ENCODE data around the gene LMOD3.

LMOD3 gene
- 0 to 0.13 (median 0) reads per million in 18 experiments for total RNA-seq

DNA sequence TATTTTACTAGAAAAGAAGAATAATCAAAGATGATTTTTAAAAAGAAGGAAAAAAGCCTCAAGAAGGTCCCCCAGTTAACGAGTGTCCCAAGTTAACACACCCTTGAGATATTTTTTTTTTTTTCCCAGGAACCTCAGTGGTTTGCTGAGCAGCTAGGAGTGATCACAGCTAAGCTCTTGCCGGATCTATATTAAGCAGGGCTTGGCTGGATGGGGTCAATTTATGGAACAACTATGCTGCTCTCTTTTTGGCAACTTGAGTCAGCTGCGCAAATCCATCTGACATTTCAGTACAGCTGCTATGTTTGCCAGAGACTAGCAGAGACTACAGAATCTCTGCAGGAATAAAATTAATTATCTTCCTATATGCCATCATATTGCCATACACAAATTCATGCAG lies at the start of gene LMOD3:
Gene LMOD3, minus strand, starts transcription at position 193 of the 400 bp plus-strand sequence. CDS start 209 bp downstream, outside the sequence.
- DNase-seq: no peak

DNA sequence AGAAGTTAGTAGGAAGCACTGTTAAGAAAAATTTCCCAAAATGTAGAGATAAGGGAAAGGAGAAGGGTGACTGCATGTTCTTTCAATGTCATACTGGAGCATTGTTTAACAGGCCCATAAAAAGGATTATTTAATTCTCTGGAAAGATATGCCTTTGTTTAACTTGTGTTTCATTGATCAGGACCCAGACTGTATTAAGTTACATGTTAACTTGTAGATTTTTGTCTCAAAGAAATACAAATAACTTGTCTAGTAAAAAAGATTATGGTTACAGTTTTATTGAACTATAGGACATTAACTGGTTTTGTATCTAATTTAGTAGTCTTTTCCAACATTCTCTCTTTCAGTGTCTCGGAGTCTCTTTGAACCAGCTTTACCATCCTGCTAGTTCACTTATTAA lies 49.7 kb upstream of the LMOD3 start:
- no peak for DNase-seq

DNA sequence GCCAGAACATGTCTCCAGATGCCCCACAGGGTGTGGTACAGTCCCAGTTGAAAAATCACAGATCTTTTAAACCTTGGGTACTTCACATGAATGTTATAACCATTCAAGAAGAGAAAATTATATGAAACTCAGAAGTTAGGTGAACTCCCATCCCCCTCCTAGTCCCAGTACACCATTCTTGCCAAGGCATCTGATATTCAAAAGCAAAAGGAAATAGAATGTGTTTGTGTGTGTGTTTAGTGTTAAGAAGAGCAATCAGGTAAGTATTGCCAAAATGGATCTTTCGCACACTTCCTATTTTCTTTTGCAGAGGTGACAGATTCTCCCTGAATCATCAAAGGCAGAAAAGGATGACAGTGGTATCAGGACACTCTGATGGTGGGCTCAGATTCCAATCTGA lies 44.1 kb upstream of the LMOD3 start:
- no peak for DNase-seq

DNA sequence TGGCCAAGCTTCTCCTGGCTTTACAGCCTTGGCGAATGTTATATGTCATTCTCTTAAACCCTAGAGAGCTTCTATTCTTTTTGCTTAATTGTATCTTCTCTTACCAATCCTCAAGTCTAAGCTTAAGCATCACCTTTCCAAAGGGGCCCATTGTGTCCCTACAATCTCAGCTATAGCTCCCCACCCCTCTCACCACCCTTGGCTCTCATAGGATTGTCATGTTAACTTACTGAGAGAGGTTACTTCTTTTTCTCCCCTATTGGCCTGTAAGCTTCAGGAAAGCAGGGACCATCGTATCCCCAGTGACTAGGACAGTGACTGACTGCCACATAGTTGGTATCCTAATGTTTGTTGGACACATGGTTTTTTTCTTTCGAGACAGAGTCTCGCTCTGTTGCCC lies 43.3 kb upstream of the LMOD3 start:
- DNase-seq: no peak

DNA sequence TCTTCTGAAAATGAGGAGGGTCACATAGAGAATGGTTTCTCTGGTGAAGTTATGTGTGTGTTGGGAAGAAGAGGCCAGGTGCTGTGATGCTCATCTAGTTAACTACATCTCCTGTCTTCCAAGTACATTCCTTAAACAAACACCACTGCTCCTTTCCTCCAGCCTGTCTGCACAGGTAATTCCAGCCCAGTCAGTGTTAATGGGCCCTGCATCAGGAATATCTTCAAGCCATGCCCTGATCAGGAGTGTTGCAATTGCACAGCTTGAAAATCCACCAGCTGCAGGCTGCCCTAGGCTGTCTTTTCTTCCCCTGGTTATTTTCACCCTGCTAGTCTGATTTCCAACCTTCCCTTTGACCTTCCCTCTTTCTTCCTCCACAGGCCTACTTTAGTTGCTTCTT lies 41.9 kb upstream of the LMOD3 start:
- DNase-seq: no peak

DNA sequence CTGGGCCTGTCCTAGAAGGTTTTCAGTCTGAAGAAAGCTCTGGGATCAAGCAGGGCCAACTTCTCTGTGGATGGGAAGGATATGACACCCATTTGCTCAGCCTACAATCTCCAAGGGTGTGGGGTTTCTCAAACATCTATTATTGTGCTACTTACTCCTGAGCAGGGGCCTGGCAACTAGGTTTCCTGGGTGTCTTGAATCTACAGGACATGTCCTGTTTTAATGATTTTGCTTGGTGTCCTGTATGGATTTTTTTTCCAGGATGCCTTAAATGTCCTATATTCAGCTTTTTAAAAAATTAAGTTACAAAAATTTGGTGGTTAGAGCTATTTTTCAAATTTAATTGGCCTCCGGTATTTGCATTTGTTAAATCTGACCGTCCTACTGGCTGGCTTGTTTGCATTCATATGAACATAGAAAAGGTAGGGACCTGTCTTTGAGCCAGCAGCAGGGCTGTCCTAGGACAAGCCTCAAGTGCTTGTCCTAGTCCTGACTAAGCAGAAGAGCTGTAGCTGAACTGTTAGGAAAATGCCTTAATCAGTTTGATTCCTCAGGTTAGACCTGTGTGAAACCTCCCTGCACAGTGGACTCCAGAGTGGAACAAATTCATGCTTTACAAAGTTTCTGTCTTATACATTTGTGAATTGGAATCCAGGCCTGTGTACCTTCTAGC lies 40.0 kb upstream of the LMOD3 start:
- no peak for DNase-seq

DNA sequence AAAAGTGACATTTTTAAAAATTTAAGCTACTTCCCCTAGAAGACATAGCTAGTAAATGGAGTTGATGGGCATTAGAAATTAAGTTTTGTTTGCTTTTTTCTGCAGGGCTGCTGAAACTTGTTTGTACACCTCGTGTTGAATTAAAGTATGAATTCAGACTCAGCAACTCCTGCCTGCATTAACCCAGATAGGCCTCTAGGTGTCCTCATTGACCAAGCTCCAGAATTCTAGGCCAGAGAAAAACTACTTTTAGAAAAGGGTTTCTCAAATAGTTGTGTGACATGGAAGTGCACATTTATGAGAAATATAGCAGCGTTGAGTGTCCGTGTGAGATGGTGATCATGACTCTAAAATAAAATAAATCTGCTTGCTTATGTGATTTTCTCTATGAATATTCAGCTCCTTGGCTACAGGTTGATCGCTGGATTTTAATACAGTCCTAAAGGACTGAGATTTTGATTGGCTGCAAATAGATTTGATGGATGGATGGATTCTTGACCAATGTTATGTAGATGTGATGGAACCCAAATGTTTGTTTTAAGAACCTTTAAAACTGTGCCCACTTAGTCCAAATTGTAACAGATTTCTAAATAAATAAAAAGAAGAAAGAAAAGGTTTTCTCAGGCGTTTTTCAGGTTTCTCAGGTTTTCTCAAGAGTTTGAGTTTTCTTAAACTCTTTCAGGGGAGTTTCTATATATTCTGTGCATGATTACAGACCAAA lies 39.4 kb upstream of the LMOD3 start:
- DNase-seq: peak; percentile 57 to 59

DNA sequence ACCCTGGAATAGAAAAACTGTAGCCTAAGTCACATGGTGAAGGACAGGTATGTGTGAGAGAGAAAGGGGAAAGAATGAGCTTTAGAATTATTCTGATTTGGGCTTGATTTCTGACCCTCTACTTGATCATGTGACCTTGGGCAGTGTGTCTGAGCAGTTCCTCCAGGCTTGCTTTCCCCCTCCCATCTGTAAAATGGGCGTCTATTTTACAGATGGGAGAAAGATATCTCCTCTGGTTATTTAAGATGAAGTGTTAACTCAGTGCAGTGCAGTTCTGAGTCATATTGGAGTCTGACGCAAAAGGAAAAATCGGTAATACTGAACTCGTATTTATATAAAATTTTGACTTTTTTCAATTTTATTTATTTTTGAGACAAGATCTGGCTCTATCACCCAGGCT lies 38.1 kb upstream of the LMOD3 start:
- DNase-seq: no peak

DNA sequence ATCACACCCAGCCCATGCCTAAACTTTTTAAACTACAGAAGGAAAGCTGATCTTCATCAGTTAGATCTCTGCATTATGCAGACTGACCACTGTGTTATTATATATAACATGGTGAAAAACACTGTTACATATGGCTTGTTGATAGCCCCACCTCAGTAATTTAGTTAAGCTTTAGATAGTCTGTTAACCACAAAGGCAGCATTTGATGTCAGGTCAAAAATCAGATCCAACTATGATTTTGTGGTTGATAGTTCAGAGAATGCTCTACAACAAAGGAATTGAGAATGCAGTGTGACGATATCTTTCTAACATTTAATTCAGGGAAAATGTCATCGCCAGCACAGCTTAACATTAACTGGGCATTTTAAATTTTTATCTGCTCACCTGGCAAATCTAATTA lies 37.7 kb upstream of the LMOD3 start:
- DNase-seq: no peak

DNA sequence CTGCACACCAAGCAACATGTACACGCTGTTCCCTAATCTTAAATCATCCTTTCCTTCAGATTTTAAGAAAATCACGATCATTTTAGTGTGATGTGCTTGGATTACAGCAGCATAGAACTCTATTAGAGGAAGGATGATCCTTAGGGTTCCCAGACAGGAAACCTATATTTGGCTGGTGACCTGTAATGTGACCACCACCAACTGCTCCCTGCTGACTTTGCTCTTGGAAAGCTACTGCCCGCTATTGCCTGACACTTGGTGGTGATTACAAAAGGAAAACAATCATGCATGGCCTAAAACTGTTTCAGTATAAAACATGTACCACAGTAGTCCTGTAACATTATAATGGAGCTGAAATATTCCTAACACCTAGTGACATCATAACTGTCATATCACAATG lies 27.2 kb upstream of the LMOD3 start:
- DNase-seq: no peak

DNA sequence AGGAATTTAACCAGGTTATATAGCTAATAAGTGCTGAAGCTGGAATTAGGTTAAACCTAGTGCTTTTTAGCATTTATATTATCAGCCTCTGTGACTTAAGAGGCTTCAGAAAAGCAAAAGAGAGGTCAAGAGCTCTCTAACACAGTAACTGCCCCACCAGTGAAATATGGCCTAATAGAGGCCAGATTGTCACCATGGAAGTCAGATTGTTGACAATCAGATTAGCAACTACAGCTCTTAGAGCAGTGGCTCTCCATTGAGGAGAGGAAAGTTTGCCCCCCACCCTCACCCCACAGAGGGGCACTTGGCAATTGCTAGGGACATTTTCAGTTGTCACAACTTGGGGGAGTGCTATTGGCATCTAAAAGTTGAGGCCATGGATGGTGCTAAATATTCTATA lies 23.3 kb upstream of the LMOD3 start:
- DNase-seq: no peak

DNA sequence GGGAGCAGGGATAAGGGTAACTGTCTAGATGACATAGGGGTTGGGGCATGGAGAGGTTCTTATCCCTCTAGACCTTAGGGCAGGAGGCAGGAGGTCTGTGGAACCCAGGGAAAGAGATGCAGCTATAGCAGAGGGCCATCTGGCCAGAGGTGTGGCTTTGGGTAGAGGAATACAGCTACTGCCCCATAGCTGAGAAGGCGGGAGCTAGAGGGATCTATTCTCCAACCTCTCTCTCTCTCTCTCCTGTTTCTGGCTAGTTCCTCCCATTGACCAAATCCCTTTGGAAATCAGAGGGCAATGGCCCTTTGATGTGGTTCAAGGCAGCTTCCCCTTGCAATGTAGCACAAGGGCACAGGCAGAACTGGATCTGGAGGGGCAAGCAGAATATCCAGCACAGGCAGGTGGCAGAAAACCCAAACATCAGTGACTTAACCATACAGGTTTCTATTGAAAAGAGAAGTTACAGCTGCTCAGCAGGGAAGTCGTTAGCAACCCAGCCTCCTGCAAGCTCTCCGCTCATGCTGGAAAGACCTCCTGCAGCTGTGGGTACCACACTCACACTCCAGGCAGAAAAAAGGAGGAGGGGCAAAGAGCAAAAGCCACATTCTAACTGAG lies 22.3 kb upstream of the LMOD3 start:
- no peak for DNase-seq

DNA sequence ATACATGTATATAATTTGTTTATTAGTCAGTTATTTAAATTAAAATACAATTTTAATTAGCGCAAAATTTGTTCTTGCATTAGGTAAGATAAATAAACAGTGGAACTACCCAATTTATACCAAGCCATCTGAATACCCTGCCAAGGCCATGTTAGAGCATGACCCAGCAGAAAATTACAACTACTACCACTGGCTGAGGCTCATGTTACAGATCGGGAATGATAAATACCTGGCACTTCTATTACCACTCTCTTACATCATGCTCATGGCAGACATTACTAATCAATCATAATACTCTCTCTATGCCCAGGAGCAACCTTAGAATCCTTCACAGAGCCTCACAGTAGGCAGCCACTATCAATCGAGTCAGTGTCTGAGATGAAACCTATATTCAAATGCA lies 21.2 kb upstream of the LMOD3 start:
- DNase-seq: no peak

DNA sequence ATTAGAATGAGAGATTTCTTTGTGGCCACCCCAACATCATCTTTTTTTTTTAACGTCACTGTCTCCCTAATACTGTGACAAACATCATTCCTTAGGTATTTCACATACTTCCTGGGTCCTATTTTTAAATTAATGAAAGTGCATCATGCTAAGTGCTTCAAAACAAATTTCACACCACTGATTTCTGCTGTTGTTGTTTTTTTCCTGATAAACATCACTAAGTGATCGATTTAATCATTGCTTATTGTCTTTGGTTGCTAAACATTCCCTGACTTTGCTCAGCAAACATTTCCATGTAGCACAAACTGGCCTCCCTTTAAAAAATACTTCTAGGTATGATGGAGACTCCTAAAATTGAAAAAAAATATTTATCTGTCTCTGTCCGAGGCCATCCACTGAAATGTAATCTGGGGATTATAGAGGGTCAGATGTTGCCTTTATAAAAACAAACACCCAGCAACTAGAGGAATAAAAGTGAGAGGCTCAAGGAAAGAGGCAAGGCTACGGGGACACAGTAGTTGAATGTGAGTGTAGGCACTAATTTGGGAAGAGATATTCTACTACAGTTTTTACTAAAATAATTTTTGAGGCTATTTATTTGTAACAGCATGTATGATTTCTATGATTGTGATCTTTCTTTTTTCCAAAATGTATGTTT lies 20.5 kb upstream of the LMOD3 start:
- DNase-seq: no peak

DNA sequence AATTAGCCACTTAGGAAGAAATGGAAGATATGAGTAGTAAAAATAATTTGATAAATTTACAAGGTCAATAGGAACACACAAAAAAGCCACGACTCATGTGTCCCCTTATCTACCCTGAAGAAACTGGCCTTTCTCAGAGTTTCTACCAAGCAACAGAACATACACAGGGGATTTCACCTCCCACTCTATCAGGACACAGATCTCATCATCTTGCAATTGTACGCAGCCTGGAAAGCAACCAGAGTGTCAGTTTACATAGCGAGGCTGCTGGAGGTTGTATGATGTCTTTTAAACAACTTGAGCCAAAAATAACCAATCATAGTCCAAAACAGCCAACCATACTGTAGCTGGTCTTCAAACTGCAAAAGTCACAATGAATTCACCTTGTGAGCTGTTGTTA lies 19.7 kb upstream of the LMOD3 start:
- DNase-seq: no peak

DNA sequence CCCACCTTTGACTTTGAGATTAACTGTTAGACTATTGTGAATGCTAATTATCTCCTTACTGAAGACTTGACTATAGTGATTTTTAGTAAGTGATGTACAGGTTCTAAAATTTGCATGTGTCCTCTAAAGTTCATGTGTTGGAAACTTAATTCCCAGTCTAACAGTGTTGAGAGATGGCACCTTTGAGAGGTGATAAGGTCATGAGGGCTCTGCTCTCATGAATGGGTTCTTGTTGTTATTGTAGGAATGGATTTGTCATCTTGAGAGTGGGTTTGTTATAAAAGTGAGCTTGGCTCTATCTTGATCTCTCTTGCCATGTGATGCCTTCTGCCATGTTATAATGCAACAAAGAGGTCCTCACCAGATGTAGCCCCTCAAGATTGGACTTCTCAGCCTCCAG lies 18.9 kb upstream of the LMOD3 start:
- no peak for DNase-seq

DNA sequence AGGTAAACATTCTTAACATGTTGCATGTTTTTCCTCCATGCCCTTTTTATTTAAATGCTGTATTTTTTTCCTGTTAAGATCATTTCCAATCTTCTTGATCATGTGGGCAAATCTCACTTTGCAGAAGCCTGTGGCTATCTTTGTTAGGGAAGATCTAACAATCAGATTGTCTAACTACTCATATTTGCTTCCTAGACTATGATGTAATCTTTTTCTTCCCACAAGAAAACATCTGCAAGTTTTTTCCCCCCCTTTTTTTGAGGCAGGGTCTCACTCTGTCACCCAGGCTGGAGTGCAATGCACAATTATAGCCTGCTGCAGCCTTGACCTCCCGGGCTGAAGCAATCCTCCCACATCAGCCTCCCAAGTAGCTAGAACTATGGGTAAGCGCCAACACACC lies 15.0 kb upstream of the LMOD3 start:
- no peak for DNase-seq

DNA sequence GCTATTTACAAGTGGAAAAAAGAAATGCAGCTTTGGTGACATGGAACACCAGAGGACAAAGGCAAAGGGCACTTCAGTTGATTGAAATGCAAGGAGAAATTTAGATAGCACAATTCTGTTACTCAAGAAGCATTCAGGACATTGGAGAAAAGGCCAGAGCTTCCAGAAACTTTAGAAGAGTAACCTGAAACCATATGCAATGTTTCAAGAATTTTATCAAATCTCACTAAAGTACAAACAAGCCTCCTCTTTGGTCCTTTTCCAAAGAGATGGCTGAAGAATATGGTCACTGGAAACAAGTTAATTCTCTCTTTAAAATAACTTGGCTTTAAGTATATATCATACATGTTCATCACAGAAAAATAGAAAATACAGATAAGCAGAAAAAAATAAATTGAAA lies 14.6 kb upstream of the LMOD3 start:
- DNase-seq: no peak

DNA sequence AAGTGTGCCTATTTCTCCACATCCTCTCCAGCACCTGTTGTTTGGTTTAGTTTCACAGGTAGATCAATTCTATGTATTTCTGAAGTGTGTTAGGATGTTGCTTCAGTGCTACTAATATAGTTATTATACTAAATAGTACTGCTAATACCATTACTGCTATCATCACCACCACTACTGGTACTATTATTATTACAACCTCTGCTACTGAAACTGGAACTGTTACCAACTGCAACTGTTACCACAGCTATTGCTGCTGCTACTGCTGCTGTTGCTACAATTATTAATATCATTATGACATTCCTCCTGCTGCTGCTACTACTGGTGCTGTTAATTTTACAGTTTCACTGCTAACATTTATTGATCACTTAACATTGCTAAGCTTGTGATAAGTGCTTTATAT lies 8.3 kb upstream of the LMOD3 start:
- DNase-seq: no peak

DNA sequence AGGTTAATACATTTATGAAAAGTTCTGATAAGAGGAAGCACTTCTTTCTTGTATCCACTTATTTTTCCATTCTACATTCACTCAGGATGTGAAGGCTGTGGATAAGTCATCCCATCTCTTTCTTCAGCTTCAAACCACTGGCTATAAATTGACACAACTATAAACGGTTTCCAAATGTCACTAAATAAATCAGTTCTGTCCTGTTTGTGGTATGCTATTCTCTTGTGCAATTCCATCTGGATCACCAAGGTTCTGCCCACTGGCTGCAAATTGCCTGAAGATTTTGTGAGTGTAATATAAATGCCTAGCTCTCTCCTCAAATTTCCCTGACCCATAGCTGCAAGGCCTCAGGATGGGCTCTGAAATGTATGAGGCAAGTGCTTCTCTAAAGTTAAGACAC lies 7.1 kb upstream of the LMOD3 start:
- no peak for DNase-seq

DNA sequence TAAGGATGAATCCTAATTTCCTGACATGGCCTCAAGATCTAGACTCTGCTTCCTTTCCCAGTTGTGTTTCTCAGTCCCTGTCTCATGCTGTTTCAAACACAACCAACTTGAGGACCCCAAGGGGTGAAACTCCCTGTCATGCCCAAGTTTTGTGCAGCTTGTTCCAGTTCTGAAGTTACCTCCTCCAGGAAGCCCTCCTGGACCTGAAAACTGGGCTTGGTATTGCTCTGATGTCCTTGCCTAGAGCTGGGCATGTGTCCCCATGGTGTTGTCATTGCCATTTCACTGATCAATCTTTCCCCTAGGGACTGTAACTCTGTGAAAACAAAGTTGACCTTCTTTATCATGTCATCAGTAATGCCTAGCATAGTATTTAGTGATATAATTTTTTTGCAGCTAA lies 6.1 kb upstream of the LMOD3 start:
- DNase-seq: no peak

DNA sequence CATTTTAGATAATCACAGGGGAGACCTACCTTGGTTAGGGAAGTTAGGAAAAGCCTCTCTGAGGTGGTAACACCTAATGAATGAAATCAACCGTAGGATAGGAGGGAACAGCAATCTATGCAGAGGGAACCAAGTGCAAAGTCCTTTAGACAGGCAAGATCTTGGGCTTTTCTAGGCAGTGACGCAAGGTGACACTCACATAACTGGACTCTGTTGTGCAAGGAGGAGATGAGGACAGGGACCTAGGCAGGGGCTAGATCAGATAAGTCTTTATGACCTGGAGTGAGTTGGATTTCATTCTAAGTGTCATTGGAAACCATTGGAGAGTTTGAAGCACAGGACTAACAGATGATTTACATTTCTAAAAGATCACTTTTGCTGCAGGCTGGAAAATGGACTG lies 4.6 kb upstream of the LMOD3 start:
- DNase-seq: no peak

DNA sequence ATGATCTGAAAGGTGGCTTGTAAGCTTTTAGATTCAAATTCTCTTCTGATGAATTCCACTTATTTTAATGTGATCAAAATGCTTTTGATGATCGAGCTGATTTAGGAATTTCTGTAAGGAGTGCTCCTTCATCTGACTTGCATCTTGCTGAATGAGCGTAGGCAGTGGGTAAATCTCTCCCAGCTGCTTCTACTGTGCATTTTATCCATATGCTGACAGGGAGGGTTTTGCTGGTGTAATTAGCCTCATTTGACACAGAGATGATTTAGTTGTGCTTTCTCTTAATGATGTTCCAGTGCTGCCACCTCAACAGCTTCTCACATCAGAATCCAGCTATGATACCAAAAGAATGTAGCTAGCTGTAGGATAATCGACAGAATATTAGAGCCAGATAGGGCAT lies 3.8 kb upstream of the LMOD3 start:
- no peak for DNase-seq

DNA sequence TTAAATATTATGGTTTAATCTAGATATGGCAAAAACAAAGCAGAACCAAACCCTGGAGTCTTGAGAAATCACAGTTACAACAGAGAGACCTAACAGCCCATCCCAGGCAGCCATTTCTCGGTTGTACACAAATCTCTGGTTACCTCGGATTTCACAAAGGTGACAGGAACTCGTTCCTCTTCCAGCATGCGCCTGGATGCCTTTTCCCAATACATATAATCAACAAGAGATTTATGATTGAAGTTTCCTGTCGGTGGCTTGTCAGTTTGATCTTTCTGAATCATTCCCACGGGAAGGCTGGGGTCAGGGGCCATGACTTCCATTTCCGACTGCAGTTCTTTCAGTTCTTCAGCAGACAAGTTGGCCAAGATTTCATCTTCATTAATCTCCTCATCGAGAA lies 445 bp downstream of the LMOD3 start:
- peak; percentile 5 to 40 for DNase-seq
